ENCODE results near the gene BANF1.

Gene BANF1

GRCh38 chr11:66020618-66021357 lies 18.5 kb downstream of the BANF1 start:
- TF ChIP-seq FOXP2 (optimal IDR thresholded peaks at IDR 0.05; ENCODE audit: borderline replicate concordance, extremely low read depth, extremely low read length, insufficient read depth) = peak; percentile 56
- no peak for TF ChIP-seq REST (IDR thresholded peaks at IDR 0.05; ENCODE audit: insufficient read depth in 1 of 2, low read depth in 2 of 2, low read length in 2 of 2)
- no peak for TF ChIP-seq SIN3A (IDR thresholded peaks at IDR 0.05; ENCODE audit: borderline replicate concordance, insufficient read depth, low read length)
- no peak for TF ChIP-seq POLR2AphosphoS5 (IDR thresholded peaks at IDR 0.05; ENCODE audit: low read depth, low read length)
- no peak for TF ChIP-seq TAF1 (IDR thresholded peaks at IDR 0.05; ENCODE audit: borderline replicate concordance, insufficient read depth, low read length)

DNA sequence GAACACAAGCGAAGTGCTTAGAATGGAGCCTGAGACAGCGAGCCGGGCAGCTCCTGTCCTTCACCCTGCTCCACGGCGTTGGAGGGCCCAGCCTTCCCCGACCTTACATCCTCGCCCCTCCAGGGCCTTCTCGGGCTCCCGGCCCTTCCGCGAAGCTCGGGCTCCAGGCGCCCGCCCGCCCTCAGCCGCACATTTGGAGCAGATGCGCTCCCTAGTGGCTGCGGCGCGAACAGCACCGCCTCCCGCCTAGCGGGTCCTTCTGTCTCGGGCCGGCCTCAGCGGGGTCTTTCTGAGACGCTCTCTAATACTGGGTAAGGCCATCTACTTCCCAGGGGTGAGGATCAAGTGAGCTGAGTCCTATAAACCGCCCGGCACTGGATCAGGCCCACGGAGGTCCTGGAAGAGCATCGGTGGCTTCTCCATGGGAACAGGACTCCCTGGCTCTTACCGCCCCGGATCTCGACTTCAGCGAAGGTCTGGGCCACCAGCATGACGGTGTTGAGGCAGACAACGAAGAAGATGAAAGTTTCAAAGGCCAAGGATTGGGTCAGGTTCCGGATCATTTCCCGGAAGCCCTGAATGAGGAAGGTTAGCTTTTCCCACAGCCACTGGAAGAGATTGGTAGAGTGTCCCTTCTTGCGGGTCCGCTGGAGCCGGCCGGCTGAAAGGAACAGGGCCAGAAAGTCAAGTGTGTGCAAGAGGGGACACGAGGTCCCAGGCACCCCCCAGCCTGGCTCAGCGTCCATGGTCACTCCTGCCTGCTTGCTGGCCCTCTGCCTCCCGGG lies 20.3 kb downstream of the BANF1 start:
- TF ChIP-seq SIN3A (IDR thresholded peaks at IDR 0.05; ENCODE audit: borderline replicate concordance, insufficient read depth, low read length) (no peak), FOXP2 (optimal IDR thresholded peaks at IDR 0.05; ENCODE audit: borderline replicate concordance, extremely low read depth, extremely low read length, insufficient read depth) (no peak), TAF1 (IDR thresholded peaks at IDR 0.05; ENCODE audit: borderline replicate concordance, insufficient read depth, low read length) (no peak), REST (IDR thresholded peaks at IDR 0.05; ENCODE audit: insufficient read depth in 1 of 2, low read depth in 2 of 2, low read length in 2 of 2) (no peak), POLR2AphosphoS5 (IDR thresholded peaks at IDR 0.05; ENCODE audit: low read depth, low read length) (no peak)

DNA sequence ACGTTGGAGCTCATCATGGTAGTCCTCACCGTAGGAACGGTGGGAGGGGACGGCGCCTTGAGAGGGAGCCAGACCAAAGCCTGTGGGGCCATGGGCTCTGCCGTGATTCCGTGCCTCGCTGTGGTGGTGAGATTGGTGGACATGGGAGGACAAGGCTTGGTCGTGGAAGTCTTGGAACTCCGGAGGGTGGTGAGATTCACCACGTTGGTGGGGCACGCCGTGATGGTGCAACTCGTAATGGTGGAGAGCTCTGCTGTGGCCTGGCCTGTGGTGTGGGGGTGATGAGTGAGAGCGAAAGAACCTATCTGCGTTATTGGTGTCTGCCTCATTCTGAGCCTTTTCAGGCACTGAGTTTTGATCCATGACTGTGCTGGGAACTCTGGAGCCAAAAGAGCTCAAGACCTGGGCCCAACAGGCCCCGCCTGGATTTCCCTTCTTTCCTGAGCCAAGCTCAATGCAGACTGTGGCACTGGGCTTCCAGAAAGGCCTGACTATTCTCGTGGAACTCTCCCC lies 23.8 kb downstream of the BANF1 start, which contains the start of gene CATSPER1:
CATSPER1 (minus strand) TSS at position 463 of the 513 bp plus-strand sequence; CDS start at position 363, 100 bp downstream.
- TF ChIP-seq SIN3A (IDR thresholded peaks at IDR 0.05; ENCODE audit: borderline replicate concordance, insufficient read depth, low read length) (no peak), TAF1 (IDR thresholded peaks at IDR 0.05; ENCODE audit: borderline replicate concordance, insufficient read depth, low read length) (no peak), REST (IDR thresholded peaks at IDR 0.05; ENCODE audit: insufficient read depth in 1 of 2, low read depth in 2 of 2, low read length in 2 of 2) (no peak), POLR2AphosphoS5 (IDR thresholded peaks at IDR 0.05; ENCODE audit: low read depth, low read length) (no peak), FOXP2 (optimal IDR thresholded peaks at IDR 0.05; ENCODE audit: borderline replicate concordance, extremely low read depth, extremely low read length, insufficient read depth) (no peak)

DNA sequence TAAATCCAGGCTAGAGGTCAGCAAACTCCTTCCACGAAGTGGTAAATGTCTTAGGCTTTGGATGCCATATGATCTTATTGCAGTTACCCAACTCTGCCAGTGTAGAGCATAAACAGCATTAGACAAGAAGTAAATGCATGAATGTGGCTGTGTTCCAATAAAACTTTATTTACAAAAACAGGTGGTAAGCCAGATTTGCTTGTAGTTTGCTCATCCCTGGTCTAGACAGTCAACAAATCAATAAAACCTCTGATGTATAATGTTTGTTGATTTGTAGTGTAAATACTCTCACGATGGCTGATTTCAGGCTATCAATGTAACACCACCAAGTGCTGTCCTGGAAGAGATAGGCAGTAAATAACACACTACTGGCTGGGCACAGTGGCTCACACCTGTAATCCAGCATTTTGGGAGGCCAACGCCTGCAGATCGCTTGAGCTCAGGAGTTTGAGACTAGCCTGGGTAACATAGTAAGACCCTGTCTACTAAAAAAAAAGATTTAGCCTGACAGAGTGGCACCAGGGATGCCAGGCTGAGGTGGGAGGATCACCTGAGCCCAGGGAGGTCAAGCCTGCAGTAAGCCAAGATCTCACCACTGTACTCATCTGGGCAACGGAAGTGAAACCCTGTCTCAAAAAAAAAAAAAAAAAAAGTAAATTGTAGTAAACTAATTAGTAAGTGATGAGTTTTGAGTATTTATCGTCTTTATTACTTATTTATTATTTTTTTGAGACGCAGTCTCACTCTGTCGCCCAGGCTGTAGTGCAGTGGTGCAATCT lies 30.8 kb downstream of the BANF1 start:
- TF ChIP-seq FOXP2 (optimal IDR thresholded peaks at IDR 0.05; ENCODE audit: borderline replicate concordance, extremely low read depth, extremely low read length, insufficient read depth) = no peak
- no peak for TF ChIP-seq POLR2AphosphoS5 (IDR thresholded peaks at IDR 0.05; ENCODE audit: low read depth, low read length)
- TF ChIP-seq REST (IDR thresholded peaks at IDR 0.05; ENCODE audit: insufficient read depth in 1 of 2, low read depth in 2 of 2, low read length in 2 of 2) = no peak
- no peak for TF ChIP-seq TAF1 (IDR thresholded peaks at IDR 0.05; ENCODE audit: borderline replicate concordance, insufficient read depth, low read length)
- no peak for TF ChIP-seq SIN3A (IDR thresholded peaks at IDR 0.05; ENCODE audit: borderline replicate concordance, insufficient read depth, low read length)

All from PFSK-1 (cell line).